GM12891 (cell line): Measurements from ENCODE around the gene LCP1. TPM values are rescaled to one million over a fixed set of nuclear protein-coding genes. Genes with fewer than 3 reads are reported as not detected.
A peak's percentile ranks its signal among the peaks of the same experiment; 100 is the strongest.
"Not testable (repeated sequence)": the region's sequence is repeated elsewhere in the genome, so short reads cannot be mapped to it uniquely, and the experiment has no call there.

Experiments used
- DNase-seq: peaks from one replicate; pipeline ENCODE4 v3.0.0; 2011; ENCODE audit warnings: low spot score; ENCODE audit not compliant: insufficient read length
- FAIRE-seq: peaks from 2 replicates; lab custom pipeline; 2011; peaks lifted over from hg19 to GRCh38; lab: Jason Lieb, UNC
- PAX5 ChIP-seq: IDR thresholded peaks from 2 replicates; pipeline ENCODE4 v1.6.1; 2011; ENCODE audit warnings: low read length, moderate library complexity, mild to moderate bottlenecking; ENCODE audit not compliant: insufficient read depth, severe bottlenecking
- POLR2A ChIP-seq: IDR thresholded peaks from 2 replicates; pipeline ENCODE4 v1.6.1; 2011; ENCODE audit warnings: low read depth, low read length, control low read depth
- POLR2AphosphoS5 ChIP-seq: IDR thresholded peaks from 2 replicates; pipeline ENCODE4 v1.6.1; 2011; ENCODE audit warnings: low read depth, low read length, control low read depth
- POU2F2 ChIP-seq: IDR thresholded peaks from 2 replicates; pipeline ENCODE4 v1.6.1; 2011; ENCODE audit warnings: low read depth, mild to moderate bottlenecking, control low read depth, low read length, moderate library complexity
- SPI1 ChIP-seq: IDR thresholded peaks from 2 replicates; pipeline ENCODE4 v1.6.1; 2011; ENCODE audit warnings: low read depth, low read length, control low read depth
- TAF1 ChIP-seq: IDR thresholded peaks from 2 replicates; pipeline ENCODE4 v1.6.1; 2011; ENCODE audit warnings: low read depth, low read length, control low read depth
- polyA plus RNA-seq: library from polyadenylated mRNA; unstranded; fragments of >200 nt; gene quantifications from one replicate; pipeline ENCODE4 v1.2.1, GENCODE V29; 2012; ENCODE audit warnings: low read depth, missing spikeins, inconsistent platforms; ENCODE audit not compliant: missing spikeins

The LCP1 gene, protein sequence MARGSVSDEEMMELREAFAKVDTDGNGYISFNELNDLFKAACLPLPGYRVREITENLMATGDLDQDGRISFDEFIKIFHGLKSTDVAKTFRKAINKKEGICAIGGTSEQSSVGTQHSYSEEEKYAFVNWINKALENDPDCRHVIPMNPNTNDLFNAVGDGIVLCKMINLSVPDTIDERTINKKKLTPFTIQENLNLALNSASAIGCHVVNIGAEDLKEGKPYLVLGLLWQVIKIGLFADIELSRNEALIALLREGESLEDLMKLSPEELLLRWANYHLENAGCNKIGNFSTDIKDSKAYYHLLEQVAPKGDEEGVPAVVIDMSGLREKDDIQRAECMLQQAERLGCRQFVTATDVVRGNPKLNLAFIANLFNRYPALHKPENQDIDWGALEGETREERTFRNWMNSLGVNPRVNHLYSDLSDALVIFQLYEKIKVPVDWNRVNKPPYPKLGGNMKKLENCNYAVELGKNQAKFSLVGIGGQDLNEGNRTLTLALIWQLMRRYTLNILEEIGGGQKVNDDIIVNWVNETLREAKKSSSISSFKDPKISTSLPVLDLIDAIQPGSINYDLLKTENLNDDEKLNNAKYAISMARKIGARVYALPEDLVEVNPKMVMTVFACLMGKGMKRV
- 1,208 TPM for polyA plus RNA-seq

DNA sequence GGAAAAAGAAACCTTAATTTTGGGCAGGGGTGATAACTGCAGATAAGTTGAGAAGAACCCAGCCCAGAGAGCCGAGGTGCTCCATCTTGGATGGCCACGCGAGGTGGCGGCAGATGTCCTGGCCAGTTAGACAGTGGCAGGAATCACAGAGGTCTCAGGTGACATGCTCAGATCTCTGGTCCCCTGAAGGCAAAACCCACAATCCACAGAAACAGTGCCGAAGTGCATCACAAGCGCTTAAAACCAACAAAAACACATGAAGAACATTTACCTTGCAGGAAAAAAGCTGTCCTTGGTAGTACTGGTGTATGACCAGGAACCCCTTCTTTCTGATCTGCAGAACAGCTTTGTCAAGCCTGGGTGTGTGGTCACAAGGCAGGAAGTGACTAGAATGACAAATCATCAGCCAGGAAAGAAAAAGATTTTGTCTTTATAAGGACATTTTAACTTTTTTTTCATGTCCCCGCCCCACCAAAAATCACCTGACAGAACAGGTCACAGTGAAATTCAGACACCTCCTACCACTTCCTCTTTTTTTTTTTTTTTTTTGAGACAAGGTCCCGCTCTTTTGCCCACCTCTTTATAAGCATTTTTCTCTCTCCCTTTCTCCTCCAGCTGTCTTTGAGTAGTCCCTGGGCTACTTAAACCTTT is at the start of gene LCP1:
Gene LCP1 (minus strand): TSS at position 338 of the 651 bp plus-strand sequence. CDS start 22,515 bp downstream, outside the sequence.
- DNase-seq (no peak), FAIRE-seq (peak; percentile 94)
- TF ChIP-seq TAF1 (peak; percentile 97), PAX5 (no peak), POU2F2 (peak; percentile 65), POLR2AphosphoS5 (peak; percentile 99), POLR2A (peak; percentile 100), SPI1 (peak; percentile 99)

DNA sequence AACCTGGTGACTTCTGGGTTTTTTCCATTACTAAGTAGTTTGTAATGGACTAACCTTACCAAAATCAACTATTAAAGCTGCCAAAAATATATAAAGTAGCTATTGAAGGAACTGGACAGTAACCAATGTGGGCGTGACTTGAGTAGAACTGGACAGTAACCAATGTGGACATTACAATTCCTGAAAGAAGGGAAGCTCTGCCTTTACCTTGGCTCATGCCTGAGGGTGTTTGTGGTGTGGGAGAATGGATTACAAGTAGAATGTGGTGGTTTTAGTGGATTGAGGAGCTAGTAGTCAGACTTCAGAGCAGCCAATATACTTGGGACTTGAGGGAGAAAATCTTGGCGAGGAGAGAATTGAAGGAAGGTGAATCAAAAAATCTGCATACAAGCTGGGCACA is 47.3 kb upstream of the LCP1 start:
- FAIRE-seq: no peak
- TF ChIP-seq POU2F2 (no peak), TAF1 (no peak), POLR2A (no peak), POLR2AphosphoS5 (no peak), PAX5 (no peak), SPI1 (no peak)
- DNase-seq: no peak

DNA sequence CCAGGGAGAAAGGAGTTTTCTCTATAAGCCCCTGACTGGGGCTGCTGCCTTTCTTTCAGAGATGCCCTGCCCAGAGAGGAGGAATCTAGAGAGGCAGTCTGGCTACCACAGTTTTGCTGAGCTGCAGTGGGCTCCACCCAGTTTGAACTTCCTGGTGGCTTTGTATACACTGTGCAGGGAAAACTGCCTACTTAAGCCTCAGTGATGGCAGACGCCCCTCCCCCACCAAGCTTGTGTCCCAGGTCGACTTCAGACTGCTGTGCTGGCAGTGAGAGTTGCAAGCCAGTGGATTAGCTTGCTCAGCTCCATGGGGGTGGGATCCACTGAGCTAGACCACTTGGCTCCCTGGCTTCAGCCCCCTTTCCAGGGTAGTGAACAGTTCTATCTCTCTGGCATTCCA is 38.3 kb upstream of the LCP1 start:
- not testable (repeated sequence) for FAIRE-seq, DNase-seq

DNA sequence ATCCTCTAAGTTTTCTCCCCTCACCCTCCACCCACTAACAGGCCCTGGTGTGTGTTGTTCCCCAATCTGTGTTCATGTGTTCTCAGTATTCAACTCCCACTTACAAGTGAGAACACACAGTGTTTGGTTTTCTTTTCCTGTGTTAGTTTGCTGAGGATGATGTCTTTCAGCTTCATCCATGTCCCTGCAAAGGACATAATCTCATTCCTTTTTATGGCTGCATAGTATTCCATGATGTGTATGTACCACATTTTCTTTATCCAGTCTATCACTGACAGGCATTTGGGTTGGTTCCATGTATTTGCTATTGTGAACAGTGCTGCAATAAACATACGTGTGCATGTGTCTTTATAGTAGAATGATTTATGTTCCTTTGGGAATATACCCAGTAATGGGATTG is 32.8 kb upstream of the LCP1 start:
- not testable (repeated sequence) for DNase-seq, FAIRE-seq

DNA sequence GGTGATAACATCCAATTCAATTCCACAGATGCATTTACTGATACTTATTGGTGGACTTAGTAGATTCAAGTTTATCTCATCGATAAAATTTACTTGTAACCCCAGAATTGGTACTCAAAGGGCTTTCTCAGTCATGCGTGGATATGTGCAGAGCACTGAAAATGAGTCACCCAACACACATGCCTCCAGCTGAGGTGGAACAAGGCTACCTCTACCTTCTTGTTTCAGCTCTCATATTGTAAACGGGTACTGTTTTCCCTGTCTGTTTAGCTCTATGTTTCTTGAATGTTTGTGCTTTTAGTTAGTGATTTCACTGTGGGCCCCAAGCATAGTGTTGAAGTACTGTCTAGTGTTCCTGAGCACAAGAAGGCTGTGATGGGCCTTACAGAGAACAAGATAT is 31.3 kb upstream of the LCP1 start:
- peak; percentile 62 for FAIRE-seq

DNA sequence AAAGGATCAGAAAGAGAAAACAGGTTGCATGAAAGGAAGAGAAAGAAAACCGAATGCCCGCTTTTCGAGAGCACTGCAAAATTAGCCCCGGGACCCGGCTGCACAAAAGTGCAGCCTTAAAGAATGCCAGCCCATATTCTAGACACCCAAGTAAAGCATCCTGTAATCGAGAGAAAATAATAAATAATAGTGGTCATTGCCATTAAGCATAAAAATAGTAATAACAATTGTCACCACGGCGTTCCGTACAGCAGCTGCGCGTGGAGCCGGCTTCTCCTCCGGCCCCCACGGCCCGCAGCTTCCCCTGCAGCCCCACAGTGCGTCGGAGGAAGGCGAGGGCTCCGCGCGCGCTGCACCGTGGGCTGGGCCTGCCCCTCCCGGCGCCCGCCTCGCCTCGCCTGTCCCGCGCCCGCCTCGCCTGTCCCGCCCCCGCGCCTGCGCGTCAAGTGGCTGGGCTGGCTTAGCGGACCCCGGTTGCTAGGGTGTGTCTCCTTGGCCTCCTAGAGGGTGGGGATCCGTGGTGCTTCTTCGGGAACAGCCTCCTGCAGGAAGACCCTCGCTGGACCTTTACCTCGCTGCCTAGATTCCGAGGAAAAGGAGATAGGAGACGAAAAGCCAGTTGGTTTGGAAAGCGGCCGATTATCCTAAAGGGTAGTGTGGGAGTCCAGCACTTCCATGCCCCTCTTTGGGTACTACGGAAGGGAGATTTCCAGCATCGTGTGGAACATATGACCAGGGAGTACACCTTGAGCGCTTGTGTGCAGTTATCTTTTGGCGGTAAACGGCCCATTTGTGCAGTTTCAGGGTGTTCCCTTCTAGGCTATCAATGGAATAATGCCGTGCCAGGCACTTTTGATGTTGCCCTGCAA is 29.7 kb upstream of the LCP1 start, which contains the start of gene LRRC63:
Gene LRRC63 (plus strand): TSS at position 446 of the 869 bp plus-strand sequence. CDS start 1,107 bp downstream, outside the sequence.
- no peak for TF ChIP-seq PAX5
- no peak for TF ChIP-seq POLR2AphosphoS5
- TF ChIP-seq POU2F2: peak; percentile 28; the same call in 1 of the 2 replicates
- TF ChIP-seq SPI1: no peak
- DNase-seq: peak; percentile 59
- peak; percentile 94 for FAIRE-seq

More for the DNA sequence above, 31.3 kb upstream of the LCP1 start:
- DNase-seq: no peak
- TF ChIP-seq POLR2AphosphoS5: no peak
- no peak for TF ChIP-seq POLR2A
- no peak for TF ChIP-seq POU2F2

DNA sequence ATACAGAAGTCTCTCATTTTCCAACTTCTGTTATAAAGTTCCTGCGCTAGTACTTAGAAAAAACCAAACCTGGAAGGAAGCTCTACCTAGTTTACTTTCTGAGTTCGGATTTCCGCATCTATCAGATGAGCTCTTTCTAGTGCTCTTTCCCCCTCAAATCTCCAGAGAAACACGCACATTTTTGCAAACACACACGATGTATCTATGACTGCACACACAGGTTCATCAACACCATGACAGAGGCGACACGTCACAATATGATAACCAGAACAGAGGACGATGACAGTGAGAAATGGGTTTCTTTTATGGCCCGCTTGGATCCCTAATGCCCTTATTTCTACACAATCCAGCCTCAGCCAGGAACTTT is 29.1 kb upstream of the LCP1 start:
- no peak for DNase-seq
- no peak for TF ChIP-seq POLR2AphosphoS5
- TF ChIP-seq POLR2A: no peak
- no peak for TF ChIP-seq SPI1
- no peak for TF ChIP-seq TAF1
- TF ChIP-seq POU2F2: no peak
- peak; percentile 86 for FAIRE-seq

DNA sequence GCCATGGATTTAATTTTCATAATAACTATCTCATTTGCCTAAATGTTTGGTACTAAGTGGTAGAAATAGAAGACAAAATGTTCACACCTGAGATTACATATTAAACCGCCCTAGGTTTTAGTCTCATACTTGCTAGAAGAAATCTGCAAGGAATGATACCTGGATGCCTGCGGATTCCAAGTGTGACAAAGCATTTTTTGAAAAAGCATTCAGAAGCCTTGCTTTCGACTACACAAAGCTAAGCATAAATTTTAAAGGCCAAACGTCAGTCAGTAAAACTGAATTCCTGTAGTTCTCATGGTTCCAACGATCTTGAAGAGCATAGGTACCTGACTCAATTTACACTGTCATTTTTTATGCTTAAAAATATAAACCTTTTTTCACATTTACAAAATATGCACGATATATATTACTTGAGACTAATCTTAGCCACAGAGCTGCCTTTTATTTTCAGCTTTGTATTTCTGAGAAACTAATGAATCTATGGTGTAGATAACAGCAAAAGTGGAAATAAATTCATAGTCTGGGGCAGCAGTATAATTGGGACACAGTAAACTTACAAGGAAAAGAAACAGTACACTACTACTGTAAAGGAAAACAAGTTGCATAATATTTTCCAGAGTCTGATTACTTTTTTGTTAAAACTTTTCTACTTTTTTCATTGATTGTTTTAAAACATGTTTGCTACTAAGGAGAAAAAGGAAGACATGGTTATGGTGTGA is 28.5 kb upstream of the LCP1 start:
- DNase-seq: no peak
- TF ChIP-seq POLR2AphosphoS5: no peak
- TF ChIP-seq POLR2A: no peak
- TF ChIP-seq PAX5: no peak
- TF ChIP-seq POU2F2: no peak
- TF ChIP-seq TAF1: no peak
- TF ChIP-seq SPI1: no peak
- FAIRE-seq: no peak

DNA sequence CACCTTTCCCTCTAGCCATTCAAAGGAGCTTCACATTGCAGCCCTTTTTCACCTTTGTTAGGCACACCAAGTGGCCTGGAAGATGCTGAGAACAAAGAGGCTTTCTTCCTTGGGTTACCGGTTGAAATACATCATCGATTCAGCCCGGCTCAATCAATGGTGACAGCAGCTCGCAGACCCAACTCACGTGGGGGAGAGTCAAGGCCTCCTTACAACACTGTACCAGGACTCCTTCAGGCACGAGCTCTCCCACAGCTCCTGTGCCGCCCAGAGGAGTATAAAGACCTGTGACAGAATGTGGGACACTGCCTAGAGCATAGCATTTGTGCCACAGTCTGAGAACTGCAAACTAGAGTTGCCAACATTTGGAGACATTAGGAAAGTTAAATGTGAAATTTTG is 25.9 kb upstream of the LCP1 start:
- FAIRE-seq (no peak), DNase-seq (no peak)
- TF ChIP-seq POU2F2 (no peak), SPI1 (no peak), TAF1 (no peak), POLR2AphosphoS5 (no peak), POLR2A (no peak), PAX5 (no peak)
